ENCODE measurements around the gene MCF2L2.
A peak's percentile ranks its signal among the peaks of the same experiment; 100 is the strongest.

MCF2L2 gene

DNA sequence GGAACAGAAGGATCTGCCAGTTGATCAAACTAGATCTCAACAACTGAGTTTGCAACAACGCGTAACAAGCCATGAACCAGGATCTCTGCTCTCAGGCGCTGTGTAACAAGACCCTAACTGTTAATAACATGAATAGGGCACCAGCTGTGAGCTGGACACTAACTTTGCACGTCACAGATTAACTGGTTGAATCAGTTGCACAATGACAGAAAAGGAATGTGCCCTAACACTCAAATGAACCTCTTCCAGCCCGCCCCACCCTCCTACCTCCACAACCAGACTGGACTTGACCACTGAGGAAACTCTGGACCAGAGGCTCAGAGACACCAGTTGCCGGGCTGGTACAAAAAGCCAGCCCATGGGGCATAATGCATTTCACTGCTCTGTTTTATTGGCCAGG lies 34.3 kb downstream of the MCF2L2 start:
- no peak for DNase-seq (ENCODE audit: low read depth)
- H3K4me3 ChIP-seq (ENCODE audit: control insufficient read depth, low read depth, low read length), result no peak overlapping the region
- TF ChIP-seq CTCF (conservative IDR thresholded peaks at IDR 0.05; ENCODE audit: control insufficient read depth, insufficient read depth, low read depth, low read length), result no peak

GRCh38 chr3:183393625-183394024 lies 34.8 kb downstream of the MCF2L2 start:
- no peak for TF ChIP-seq CTCF (conservative IDR thresholded peaks at IDR 0.05; ENCODE audit: control insufficient read depth, insufficient read depth, low read depth, low read length)
- H3K4me3 ChIP-seq (ENCODE audit: control insufficient read depth, low read depth, low read length), result no peak overlapping the region
- peak; percentile 25 for DNase-seq (ENCODE audit: low read depth)

- H3K4me3 ChIP-seq (ENCODE audit: control insufficient read depth, low read depth, low read length), result no peak overlapping the region
- peak; percentile 49 for DNase-seq (ENCODE audit: low read depth)
- TF ChIP-seq CTCF (conservative IDR thresholded peaks at IDR 0.05; ENCODE audit: control insufficient read depth, insufficient read depth, low read depth, low read length), result no peak
Measured at GRCh38 chr3:183392186-183393034, 36.0 kb downstream of the MCF2L2 start.

DNA sequence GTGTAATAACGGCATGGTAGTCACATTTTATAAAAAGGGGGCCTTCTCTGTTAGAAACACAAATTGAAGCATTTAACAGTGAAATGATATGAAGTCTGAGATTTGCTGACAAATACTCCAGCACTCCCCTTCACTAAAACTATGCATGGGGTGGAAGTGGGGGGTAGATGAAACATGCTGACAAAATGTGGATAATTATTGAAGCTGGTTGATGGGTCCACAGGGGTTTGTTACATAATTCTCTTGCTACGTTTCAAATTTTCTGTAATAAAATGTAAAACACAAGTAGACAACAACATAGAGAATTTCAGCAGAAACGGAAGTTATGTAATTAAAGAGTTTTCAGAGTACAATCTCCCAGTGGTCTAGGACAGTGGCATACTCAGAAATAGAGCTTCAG lies 37.0 kb downstream of the MCF2L2 start:
- H3K4me3 ChIP-seq (ENCODE audit: control insufficient read depth, low read depth, low read length), result no peak overlapping the region
- no peak for DNase-seq (ENCODE audit: low read depth)
- no peak for TF ChIP-seq CTCF (conservative IDR thresholded peaks at IDR 0.05; ENCODE audit: control insufficient read depth, insufficient read depth, low read depth, low read length)

DNA sequence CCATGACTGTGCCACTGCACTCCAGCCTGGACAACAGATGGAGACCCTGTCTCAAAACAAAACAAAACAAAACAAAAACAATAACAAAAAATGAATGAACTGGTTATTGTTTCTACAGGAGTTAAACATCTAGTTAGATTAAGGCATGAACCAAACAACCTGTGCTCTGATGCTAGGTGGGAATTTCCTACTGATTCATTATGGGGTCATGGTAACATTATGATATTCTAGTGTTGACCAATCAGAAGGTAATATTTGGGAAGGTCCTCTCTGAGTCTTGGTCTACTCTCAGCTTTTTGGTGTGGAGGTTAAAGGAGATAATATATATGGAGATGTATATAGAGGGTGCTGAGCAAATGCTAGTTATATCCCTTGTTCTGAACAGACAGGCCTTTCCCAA lies 37.6 kb downstream of the MCF2L2 start:
- DNase-seq (ENCODE audit: low read depth), result no peak
- no peak for TF ChIP-seq CTCF (conservative IDR thresholded peaks at IDR 0.05; ENCODE audit: control insufficient read depth, insufficient read depth, low read depth, low read length)
- no peak overlapping the region for H3K4me3 ChIP-seq (ENCODE audit: control insufficient read depth, low read depth, low read length)

DNA sequence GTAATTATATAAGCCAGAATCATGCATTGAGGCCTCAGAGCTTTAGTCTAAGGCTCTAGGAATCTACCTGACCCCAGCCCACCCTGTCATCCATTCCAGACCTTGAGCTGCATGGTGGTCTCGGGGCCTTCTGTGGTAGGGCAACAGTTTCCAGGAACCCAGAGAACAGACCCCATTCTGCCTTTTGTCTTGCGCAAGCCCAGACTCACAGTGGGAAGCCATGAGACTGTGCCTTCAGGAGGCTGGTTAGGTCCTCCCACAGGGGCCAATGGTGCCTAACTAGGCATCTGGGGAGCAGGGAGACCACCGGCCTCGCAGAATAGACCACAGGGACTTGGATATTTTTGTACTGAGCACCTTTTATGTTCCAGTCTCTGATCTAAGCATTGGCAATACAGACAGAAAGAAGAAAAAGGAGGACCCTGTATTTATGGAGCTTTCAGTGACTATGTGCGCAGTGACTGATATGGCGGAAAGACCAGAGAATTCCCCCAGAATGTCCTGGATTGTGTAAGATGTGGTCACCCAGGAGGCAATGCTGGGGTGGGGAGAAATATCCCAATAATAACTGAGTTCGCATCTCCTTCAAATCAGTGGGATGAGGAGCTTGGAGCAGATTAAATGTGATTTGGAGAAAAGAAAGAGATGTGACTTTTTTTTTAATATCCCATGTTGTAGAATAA lies 40.1 kb downstream of the MCF2L2 start:
- no peak for TF ChIP-seq CTCF (conservative IDR thresholded peaks at IDR 0.05; ENCODE audit: control insufficient read depth, insufficient read depth, low read depth, low read length)
- DNase-seq (ENCODE audit: low read depth), result no peak
- H3K4me3 ChIP-seq (ENCODE audit: control insufficient read depth, low read depth, low read length), result no peak overlapping the region

Data from fibroblast of mammary gland (primary cell).